Natural killer cell (primary cell): ENCODE results near the gene SDHAF3. TPM values are rescaled to one million over a fixed set of nuclear protein-coding genes. Genes with fewer than 3 reads are reported as not detected.

Experiments used
- ATAC-seq, 3 donors: fragments of 150-1000 bp in 2 of 3; fragments of 200-7000 bp in 1 of 3; cut with Tn5 transposase; 1 replicate in 1 of 3; 2 replicates in 2 of 3; pipeline ENCODE4 v1.10.0; 2021; ENCODE audit warnings: mild to moderate bottlenecking in 2 of 3, moderate library complexity in 2 of 3
- DNase-seq, 2 donors: peaks; one replicate each; pipeline versions ENCODE4 v3.0.0 to v3.0.0-alpha.2; 2013 to 2021; ENCODE audit warnings: mixed read lengths in 1 of 2
- H3K27ac ChIP-seq: one replicate; pipeline ENCODE4 v1.5.1; 2013; ENCODE audit warnings: mild to moderate bottlenecking, low read length
- H3K27me3 ChIP-seq: one replicate; pipeline ENCODE4 v1.6.1; 2013; ENCODE audit warnings: low read length; ENCODE audit not compliant: control insufficient read depth, insufficient read depth
- H3K36me3 ChIP-seq: one replicate; pipeline ENCODE4 v1.6.1; 2013; ENCODE audit warnings: low read length; ENCODE audit not compliant: control insufficient read depth, insufficient read depth
- H3K4me1 ChIP-seq: one replicate; pipeline ENCODE4 v1.6.1; 2013; ENCODE audit warnings: low read length; ENCODE audit not compliant: control insufficient read depth, insufficient read depth
- H3K4me3 ChIP-seq: one replicate; pipeline ENCODE4 v1.5.1; 2013; ENCODE audit warnings: low read length
- H3K9me3 ChIP-seq: one replicate; pipeline ENCODE4 v1.6.1; 2013; ENCODE audit warnings: low read length; ENCODE audit not compliant: control insufficient read depth, insufficient read depth
- H3K27ac Mint-ChIP-seq, 2 donors: one replicate each; pipeline ENCODE4 v1.8.0; 2022; ENCODE audit warnings: mild to moderate bottlenecking in 2 of 2, mixed read lengths in 2 of 2, moderate library complexity in 1 of 2
- H3K27me3 Mint-ChIP-seq, 2 donors: one replicate each; pipeline ENCODE4 v1.8.0; 2022; ENCODE audit warnings: low read depth in 2 of 2, mixed read lengths in 2 of 2
- H3K36me3 Mint-ChIP-seq: one replicate; pipeline ENCODE4 v1.8.0; 2022; ENCODE audit warnings: mixed read lengths
- H3K4me1 Mint-ChIP-seq, 2 donors: one replicate each; pipeline ENCODE4 v1.8.0; 2022; ENCODE audit warnings: mixed read lengths in 2 of 2
- H3K4me3 Mint-ChIP-seq: one replicate; pipeline ENCODE4 v1.8.0; 2022; ENCODE audit warnings: mild to moderate bottlenecking, moderate library complexity, mixed read lengths
- H3K9me3 Mint-ChIP-seq, 2 donors: one replicate each; pipeline ENCODE4 v1.8.0; 2022; ENCODE audit warnings: mixed read lengths in 2 of 2
- WGBS: methylation state at CpG from one replicate; pipeline ENCODE4 v1.1.7; 2013; ENCODE audit warnings: missing lambda C conversion rate; ENCODE audit not compliant: insufficient coverage; 5-methylcytosine and 5-hydroxymethylcytosine counted together
- intact Hi-C: fragments of 100-400 bp; cut with micrococcal nuclease; formaldehyde crosslinking; loops from one replicate; pipeline ENCODE4 v1.14.2; 2022
- total RNA-seq, 4 donors: library from RNA; stranded (reverse); fragments of 120-200 nt in 1 of 4; gene quantifications; one replicate each; pipeline versions ENCODE4 v1.2.3 to v1.2.4, GENCODE V29; 2013 to 2022
- TF ChIP-seq, protein P1 (sequence below): fragments of 200-600 bp; IDR thresholded peaks from one replicate; pipeline ENCODE4 v1.8.0; 2022; ENCODE audit warnings: antibody characterized with exemption

The SDHAF3 gene
- total RNA-seq, 3 donors from 2014 or later (not counting 1 experiment from before 2014, with no cell fraction given): 7.3 to 10.4 (median 10.1) TPM

DNA sequence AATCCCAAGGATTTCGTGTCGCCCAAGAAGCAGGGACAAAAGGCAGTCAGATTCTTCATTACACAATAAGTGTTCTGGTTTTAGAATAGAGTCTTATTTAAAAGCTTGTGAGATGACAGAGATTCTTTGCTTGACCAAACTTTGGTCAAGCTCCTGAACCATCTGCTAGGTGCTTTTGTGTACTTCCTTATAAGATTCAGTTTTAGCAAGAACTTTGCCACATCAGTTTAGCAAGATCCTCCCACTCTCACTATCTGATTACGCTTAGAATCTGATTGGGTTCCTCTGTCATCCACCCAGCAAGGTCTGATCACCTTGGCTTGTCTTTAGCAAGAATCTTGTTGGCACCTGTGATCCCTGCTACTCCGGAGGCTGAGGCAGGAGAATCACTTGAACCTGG lies 38.2 kb upstream of the SDHAF3 start:
- Mint-ChIP-seq H3K27me3 (peaks cover 13 to 35% of the 10 kb centered on the region in 2 donors), H3K36me3 (no peaks in the 10 kb centered on the region), H3K4me1 (no peaks in the 10 kb centered on the region), H3K27ac (no peak overlapping the region), H3K9me3 (no peaks in the 10 kb centered on the region), H3K4me3 (no peak overlapping the region)
- no peak overlapping the region for H3K27ac ChIP-seq
- H3K27me3 ChIP-seq: no peaks in the 10 kb centered on the region
- WGBS: 70% methylated on average over 3 of the region's 4 CpGs
- H3K4me1 ChIP-seq: no peaks in the 10 kb centered on the region
- intact Hi-C loops: no loop called here
- TF ChIP-seq, protein P1, sequence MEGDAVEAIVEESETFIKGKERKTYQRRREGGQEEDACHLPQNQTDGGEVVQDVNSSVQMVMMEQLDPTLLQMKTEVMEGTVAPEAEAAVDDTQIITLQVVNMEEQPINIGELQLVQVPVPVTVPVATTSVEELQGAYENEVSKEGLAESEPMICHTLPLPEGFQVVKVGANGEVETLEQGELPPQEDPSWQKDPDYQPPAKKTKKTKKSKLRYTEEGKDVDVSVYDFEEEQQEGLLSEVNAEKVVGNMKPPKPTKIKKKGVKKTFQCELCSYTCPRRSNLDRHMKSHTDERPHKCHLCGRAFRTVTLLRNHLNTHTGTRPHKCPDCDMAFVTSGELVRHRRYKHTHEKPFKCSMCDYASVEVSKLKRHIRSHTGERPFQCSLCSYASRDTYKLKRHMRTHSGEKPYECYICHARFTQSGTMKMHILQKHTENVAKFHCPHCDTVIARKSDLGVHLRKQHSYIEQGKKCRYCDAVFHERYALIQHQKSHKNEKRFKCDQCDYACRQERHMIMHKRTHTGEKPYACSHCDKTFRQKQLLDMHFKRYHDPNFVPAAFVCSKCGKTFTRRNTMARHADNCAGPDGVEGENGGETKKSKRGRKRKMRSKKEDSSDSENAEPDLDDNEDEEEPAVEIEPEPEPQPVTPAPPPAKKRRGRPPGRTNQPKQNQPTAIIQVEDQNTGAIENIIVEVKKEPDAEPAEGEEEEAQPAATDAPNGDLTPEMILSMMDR: no peak
- ATAC-seq (no peak), DNase-seq (no peak)
- H3K9me3 ChIP-seq: no peaks in the 10 kb centered on the region
- H3K4me3 ChIP-seq: no peak overlapping the region
- H3K36me3 ChIP-seq: no peaks in the 10 kb centered on the region

DNA sequence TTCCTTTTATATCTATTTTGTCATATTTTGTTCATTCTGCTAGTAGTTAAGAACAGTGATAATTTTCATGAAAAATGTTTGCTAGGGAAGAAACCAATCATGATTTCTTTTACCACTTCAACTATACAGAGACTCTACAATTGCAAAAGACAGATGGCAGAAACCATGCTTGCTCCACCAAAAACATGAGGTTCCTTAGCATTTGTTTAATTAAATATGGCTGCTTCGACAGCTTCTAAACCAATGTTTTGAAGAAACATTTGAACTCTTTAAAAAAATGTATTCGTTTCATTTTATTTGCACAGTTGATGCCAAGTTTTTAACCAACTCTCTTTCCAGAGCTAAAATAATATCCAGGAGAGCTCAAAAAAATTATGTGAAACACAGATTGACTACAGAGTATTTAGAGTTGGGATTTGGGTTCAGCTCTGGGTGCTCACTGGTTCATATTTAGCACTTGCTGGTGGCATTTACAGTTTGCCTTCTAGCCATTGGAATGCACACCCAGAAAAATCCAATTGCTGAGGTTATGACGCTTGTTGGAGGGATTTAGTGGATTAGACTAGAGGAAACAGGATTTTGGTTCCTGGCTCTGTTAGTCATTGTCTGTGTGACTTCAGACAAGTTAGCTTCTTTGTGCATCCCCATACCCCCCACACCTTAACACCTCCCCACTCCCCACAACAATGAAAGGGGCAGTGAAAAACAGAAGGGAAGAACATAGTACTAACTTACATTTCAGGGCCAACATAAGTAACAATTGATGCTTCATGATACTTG lies 35.8 kb upstream of the SDHAF3 start:
- Mint-ChIP-seq H3K9me3 (no peaks in the 10 kb centered on the region), H3K27ac (no peak overlapping the region), H3K4me1 (no peaks in the 10 kb centered on the region), H3K4me3 (no peak overlapping the region), H3K36me3 (no peaks in the 10 kb centered on the region), H3K27me3 (peaks cover 19 to 28% of the 10 kb centered on the region in 2 donors)
- H3K4me1 ChIP-seq: no peaks in the 10 kb centered on the region
- intact Hi-C loops: no loop called here
- H3K27me3 ChIP-seq: no peaks in the 10 kb centered on the region
- no peak overlapping the region for H3K4me3 ChIP-seq
- TF ChIP-seq, protein P1: no peak
- ATAC-seq (no peak), DNase-seq (no peak)
- no peak overlapping the region for H3K27ac ChIP-seq
- 90% methylated on average over 2 of the region's 3 CpGs for WGBS
- H3K9me3 ChIP-seq: no peaks in the 10 kb centered on the region
- no peaks in the 10 kb centered on the region for H3K36me3 ChIP-seq

DNA sequence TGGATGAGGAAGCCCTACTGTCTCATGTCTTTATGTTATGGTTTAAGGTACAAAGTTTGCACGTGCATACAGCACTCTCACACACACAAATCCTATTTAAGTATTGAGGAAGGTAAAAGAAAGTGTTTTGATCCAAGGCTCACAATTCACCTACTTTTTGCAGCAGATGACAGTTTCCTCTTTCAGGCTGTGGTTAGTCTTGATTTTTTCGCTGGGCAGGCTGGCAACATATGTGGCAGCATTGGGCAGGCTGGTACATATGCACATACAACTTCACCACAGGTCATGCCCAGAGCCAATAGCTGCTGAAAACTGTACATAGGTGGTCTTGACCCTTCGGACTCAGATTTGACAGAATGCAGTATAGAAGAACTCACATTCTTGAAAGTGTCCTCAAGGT lies 29.1 kb upstream of the SDHAF3 start:
- Histone ChIP-seq H3K4me1 (no peaks in the 10 kb centered on the region), H3K27me3 (no peaks in the 10 kb centered on the region), H3K9me3 (no peaks in the 10 kb centered on the region), H3K27ac (no peak overlapping the region), H3K4me3 (no peak overlapping the region), H3K36me3 (no peaks in the 10 kb centered on the region)
- ATAC-seq (no peak), DNase-seq (no peak)
- Mint-ChIP-seq H3K27me3 (peaks cover 21 to 48% of the 10 kb centered on the region in 2 donors), H3K36me3 (no peaks in the 10 kb centered on the region), H3K9me3 (no peaks in the 10 kb centered on the region), H3K27ac (no peak overlapping the region), H3K4me1 (no peaks in the 10 kb centered on the region), H3K4me3 (no peak overlapping the region)
- intact Hi-C loops: no loop called here
- WGBS: 8% methylated on average over 2 of the region's 3 CpGs
- TF ChIP-seq, protein P1: no peak

DNA sequence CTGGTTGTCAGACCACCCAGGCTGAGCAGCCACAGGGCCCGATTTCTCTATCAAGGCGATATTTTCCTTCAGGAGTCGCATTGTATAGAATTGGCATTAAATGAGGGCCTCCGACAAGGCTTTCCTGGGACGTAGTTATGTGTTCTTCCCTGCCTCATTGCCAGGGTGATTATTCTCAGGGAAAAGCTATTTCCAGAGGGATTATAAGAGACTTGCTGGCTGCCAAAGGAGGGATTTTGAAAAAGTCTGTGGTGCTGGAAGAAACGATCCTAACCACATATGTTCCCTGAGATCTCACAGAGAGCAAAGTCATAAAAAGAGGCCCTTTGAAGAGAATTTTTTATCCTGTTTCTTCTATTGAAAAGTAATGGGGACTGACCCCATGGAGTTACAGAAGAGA lies 27.7 kb upstream of the SDHAF3 start:
- Histone ChIP-seq H3K9me3 (no peaks in the 10 kb centered on the region), H3K36me3 (no peaks in the 10 kb centered on the region), H3K27me3 (no peaks in the 10 kb centered on the region), H3K27ac (no peak overlapping the region), H3K4me1 (no peaks in the 10 kb centered on the region), H3K4me3 (no peak overlapping the region)
- no peaks in the 10 kb centered on the region for H3K4me1 Mint-ChIP-seq
- H3K9me3 Mint-ChIP-seq: no peaks in the 10 kb centered on the region
- peaks cover 22 to 45% of the 10 kb centered on the region in 2 donors for H3K27me3 Mint-ChIP-seq
- no peak overlapping the region for H3K4me3 Mint-ChIP-seq
- no peak overlapping the region for H3K27ac Mint-ChIP-seq
- intact Hi-C loops: no loop called here
- TF ChIP-seq, protein P1: no peak
- ATAC-seq (no peak), DNase-seq (no peak)
- no peaks in the 10 kb centered on the region for H3K36me3 Mint-ChIP-seq
- 91% methylated on average over 6 of the region's 6 CpGs for WGBS
